Suprapubic skin (tissue), 3 donors: ENCODE data around the gene NTM.

ENCODE experiments used
- CTCF ChIP-seq, 2 donors: fragments of 200-600 bp in 1 of 2; fragments of 450-650 bp in 1 of 2; sonication (generic) in 1 of 2; IDR thresholded peaks; one replicate each; pipeline ENCODE4 v1.5.1; 2016 to 2019; ENCODE audit warnings: antibody characterized with exemption in 2 of 2, mild to moderate bottlenecking in 1 of 2, moderate library complexity in 1 of 2
- POLR2A ChIP-seq, 2 donors: fragments of 450-650 bp; IDR thresholded peaks; one replicate each; pipeline ENCODE4 v1.6.1; 2017; ENCODE audit warnings: antibody characterized with exemption in 2 of 2, mild to moderate bottlenecking in 2 of 2, moderate library complexity in 2 of 2

- no peak for TF ChIP-seq CTCF (IDR thresholded peaks at IDR 0.05)
- TF ChIP-seq POLR2A (IDR thresholded peaks at IDR 0.05) = no peak
Measured at GRCh38 chr11:132379540-132379939, 1009.1 kb downstream of the NTM start.
